Dermis microvascular lymphatic vessel endothelial cell (primary cell): ENCODE results near the gene MDM1. TPM values are rescaled to one million over a fixed set of nuclear protein-coding genes. Genes with fewer than 3 reads are reported as not detected.
A peak's percentile ranks its signal among the peaks of the same experiment; 100 is the strongest.

Source experiments
- DNase-seq, 2 donors: peaks; one replicate each; pipeline versions ENCODE4 v3.0.0 to v3.0.0-alpha.2; 2010; ENCODE audit warnings: low read depth in 2 of 2
- total RNA-seq: library from RNA; depleted of rRNA; stranded (reverse); fragments of >200 nt; gene quantifications from 2 replicates; pipeline ENCODE4 v1.2.1, GENCODE V29; 2014

Gene MDM1
- 4.7 and 5.6 TPM in 2 replicates for total RNA-seq

- DNase-seq, result peak; percentile 95 to 98
These were observed at the start of gene MDM1 for GRCh38 chr12:68331869-68332727. TSS of gene MDM1 (minus strand) at chr12:68332362. CDS start at chr12:68332245, 117 bp downstream.

GRCh38 chr12:68381476-68382219, 49.5 kb upstream of the MDM1 start:
- DNase-seq, result no peak

- DNase-seq, result no peak
These were observed 46.9 kb upstream of the MDM1 start for GRCh38 chr12:68378872-68379606.

GRCh38 chr12:68377881-68378280, 45.7 kb upstream of the MDM1 start:
- no peak for DNase-seq

GRCh38 chr12:68376901-68377300, 44.7 kb upstream of the MDM1 start:
- DNase-seq, result no peak

- DNase-seq, result no peak
These were observed 43.9 kb upstream of the MDM1 start for GRCh38 chr12:68375756-68376695.

- no peak for DNase-seq
These were observed 42.3 kb upstream of the MDM1 start for GRCh38 chr12:68374307-68374982.

- no peak for DNase-seq
These were observed 38.5 kb upstream of the MDM1 start for GRCh38 chr12:68370667-68371066.

- no peak for DNase-seq
These were observed 37.9 kb upstream of the MDM1 start for GRCh38 chr12:68370006-68370590.

- DNase-seq, result no peak
These were observed 36.2 kb upstream of the MDM1 start for GRCh38 chr12:68368327-68368726.

- DNase-seq, result no peak
These were observed 35.7 kb upstream of the MDM1 start for GRCh38 chr12:68367903-68368302.

GRCh38 chr12:68367116-68367515, 35.0 kb upstream of the MDM1 start:
- no peak for DNase-seq

- peak; percentile 56 to 89 for DNase-seq
These were observed 32.9 kb upstream of the MDM1 start for GRCh38 chr12:68364893-68365725.

GRCh38 chr12:68364328-68364727, 32.2 kb upstream of the MDM1 start:
- no peak for DNase-seq

- DNase-seq, result no peak
These were observed 29.8 kb upstream of the MDM1 start for GRCh38 chr12:68361953-68362352.

GRCh38 chr12:68359674-68360073, 27.5 kb upstream of the MDM1 start:
- DNase-seq, result no peak

- peak; percentile 70 to 81 for DNase-seq
These were observed 26.6 kb upstream of the MDM1 start for GRCh38 chr12:68358532-68359485.

- DNase-seq, result no peak
These were observed 24.8 kb upstream of the MDM1 start for GRCh38 chr12:68356986-68357385.
